Transverse colon (tissue), 4 donors: Measurements from ENCODE around the gene CLIC6.

Source experiments
- CTCF ChIP-seq, 5 experiments: fragments of 200-600 bp in 3 of 5; fragments of 450-650 bp in 2 of 5; sonication (generic) in 3 of 5; IDR thresholded peaks; 1 replicate in 2 of 5; 2 replicates in 3 of 5; pipeline ENCODE4 v1.5.1; 2016 to 2017; ENCODE audit warnings: antibody characterized with exemption in 5 of 5, inconsistent platforms in 3 of 5, mild to moderate bottlenecking in 2 of 5, moderate library complexity in 1 of 5
- POLR2A ChIP-seq: fragments of 450-650 bp; IDR thresholded peaks from one replicate; pipeline ENCODE4 v1.6.1; 2016; ENCODE audit warnings: antibody characterized with exemption, mild to moderate bottlenecking, moderate library complexity
- POLR2AphosphoS5 ChIP-seq, 3 donors: sonication (generic); formaldehyde crosslinking; IDR thresholded peaks; one replicate each; pipeline ENCODE4 v1.6.1; 2016; ENCODE audit warnings: antibody characterized with exemption in 3 of 3

- TF ChIP-seq CTCF (IDR thresholded peaks at IDR 0.05) (no peak), POLR2A (no peak), POLR2AphosphoS5 (IDR thresholded peaks at IDR 0.05) (no peak)
These were observed 96.8 kb downstream of the CLIC6 start for GRCh38 chr21:34765619-34766018.
